Adrenal gland (tissue), 5 donors: ENCODE results near the gene SLC6A4.

Experiments used
- CTCF ChIP-seq, 6 experiments: fragments of 450-650 bp in 4 of 6; fragments of 200-600 bp in 2 of 6; sonication (generic) in 1 of 6; IDR thresholded peaks; 1 replicate in 5 of 6; 2 replicates in 1 of 6; pipeline versions ENCODE4 v1.5.1 to v1.8.0; 2016 to 2021; ENCODE audit warnings: antibody characterized with exemption in 6 of 6, mild to moderate bottlenecking in 2 of 6, moderate library complexity in 1 of 6
- POLR2A ChIP-seq, 2 donors: fragments of 450-650 bp; IDR thresholded peaks; one replicate each; pipeline ENCODE4 v1.6.1; 2017; ENCODE audit warnings: antibody characterized with exemption in 2 of 2, mild to moderate bottlenecking in 2 of 2, moderate library complexity in 1 of 2
- donor health status: DM: no; HTN: no; CAD: no.

- no peak for TF ChIP-seq POLR2A (IDR thresholded peaks at IDR 0.05)
- no peak for TF ChIP-seq CTCF (IDR thresholded peaks at IDR 0.05)
Measured at GRCh38 chr17:30217746-30218245, 17.7 kb downstream of the SLC6A4 start.
